Superior temporal gyrus (tissue), 1 donor: ENCODE data around the gene RAB3A.

Experiments used
- DNase-seq: peaks from one replicate; pipeline ENCODE4 v3.0.0-alpha.2; 2016; ENCODE audit errors: extremely low spot score

The RAB3A gene

GRCh38 chr19:18150776-18151624 lies 52.8 kb downstream of the RAB3A start:
- no peak for DNase-seq

- DNase-seq, result no peak
These were observed 54.3 kb downstream of the RAB3A start for GRCh38 chr19:18149596-18149975.

- no peak for DNase-seq
These were observed 56.4 kb downstream of the RAB3A start for GRCh38 chr19:18147396-18147795.
